Epithelial cell of esophagus (primary cell): ENCODE measurements around the gene PRPSAP1.

ENCODE experiments used
- DNase-seq: peaks from one replicate; pipeline ENCODE4 v3.0.0; 2010; ENCODE audit warnings: low read depth
- H3K4me3 ChIP-seq: 2 replicates; pipeline ENCODE4 v1.5.1; 2011; ENCODE audit warnings: mild to moderate bottlenecking, low read length, control low read depth
- CTCF ChIP-seq: IDR thresholded peaks from 2 replicates; pipeline ENCODE4 v1.5.1; 2011; ENCODE audit warnings: low read depth, mild to moderate bottlenecking, low read length, control low read depth, inconsistent platforms; ENCODE audit not compliant: insufficient read depth; ENCODE audit errors: missing control alignments

Gene PRPSAP1

GRCh38 chr17:76266244-76266938 is 87.3 kb downstream of the PRPSAP1 start:
- TF ChIP-seq CTCF = no peak
- DNase-seq = peak; percentile 47
- peak overlapping the region; percentile 65 for H3K4me3 ChIP-seq

GRCh38 chr17:76265624-76266243 is 88.0 kb downstream of the PRPSAP1 start:
- DNase-seq = peak; percentile 60
- H3K4me3 ChIP-seq = peak overlapping the region; percentile 65
- no peak for TF ChIP-seq CTCF

GRCh38 chr17:76264755-76265623 is 88.7 kb downstream of the PRPSAP1 start, which contains the start of gene UBALD2:
Gene UBALD2 (plus strand): TSS chr17:76265348. CDS start chr17:76265506, 158 bp downstream.
- peak within 1 kb of the TSS; percentile 65 for H3K4me3 ChIP-seq
- peak; percentile 100 for DNase-seq
- no peak for TF ChIP-seq CTCF

- DNase-seq = no peak
- no peak overlapping the region for H3K4me3 ChIP-seq
- TF ChIP-seq CTCF = no peak
Observed at GRCh38 chr17:76264425-76264754, 89.3 kb downstream of the PRPSAP1 start.

- no peak for TF ChIP-seq CTCF
- no peak for DNase-seq
- H3K4me3 ChIP-seq = no peak overlapping the region
Observed at GRCh38 chr17:76263896-76264295, 89.8 kb downstream of the PRPSAP1 start.

GRCh38 chr17:76262732-76263344 is 90.9 kb downstream of the PRPSAP1 start:
- no peak overlapping the region for H3K4me3 ChIP-seq
- peak; percentile 71 for DNase-seq
- no peak for TF ChIP-seq CTCF
